ENCODE measurements around the gene VIPAS39.

DNA sequence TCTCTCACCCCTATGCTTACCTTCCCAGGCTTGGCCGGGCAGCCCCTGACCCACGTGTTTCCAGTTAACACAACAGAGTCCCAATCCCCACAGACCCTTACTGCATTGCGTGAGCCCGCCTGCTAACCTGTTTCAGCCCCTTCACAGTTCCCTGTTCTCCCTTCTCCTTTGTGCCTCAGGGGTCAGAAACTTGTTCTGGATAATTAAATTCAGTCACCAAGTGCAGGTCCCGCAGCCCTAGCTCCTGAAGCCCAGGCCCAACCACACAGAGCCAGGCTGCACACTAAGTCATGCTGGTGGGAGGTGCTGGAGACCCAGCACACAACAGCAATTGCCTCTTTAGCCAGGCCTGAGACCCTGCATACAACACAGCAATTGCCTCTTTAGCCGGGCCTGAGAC, 31.6 kb upstream of the VIPAS39 start:
- TF ChIP-seq CTCF (IDR thresholded peaks at IDR 0.05) (no peak), POLR2A (IDR thresholded peaks at IDR 0.05) (no peak)
